Measurements from ENCODE around the gene ERCC6.

Gene ERCC6

DNA sequence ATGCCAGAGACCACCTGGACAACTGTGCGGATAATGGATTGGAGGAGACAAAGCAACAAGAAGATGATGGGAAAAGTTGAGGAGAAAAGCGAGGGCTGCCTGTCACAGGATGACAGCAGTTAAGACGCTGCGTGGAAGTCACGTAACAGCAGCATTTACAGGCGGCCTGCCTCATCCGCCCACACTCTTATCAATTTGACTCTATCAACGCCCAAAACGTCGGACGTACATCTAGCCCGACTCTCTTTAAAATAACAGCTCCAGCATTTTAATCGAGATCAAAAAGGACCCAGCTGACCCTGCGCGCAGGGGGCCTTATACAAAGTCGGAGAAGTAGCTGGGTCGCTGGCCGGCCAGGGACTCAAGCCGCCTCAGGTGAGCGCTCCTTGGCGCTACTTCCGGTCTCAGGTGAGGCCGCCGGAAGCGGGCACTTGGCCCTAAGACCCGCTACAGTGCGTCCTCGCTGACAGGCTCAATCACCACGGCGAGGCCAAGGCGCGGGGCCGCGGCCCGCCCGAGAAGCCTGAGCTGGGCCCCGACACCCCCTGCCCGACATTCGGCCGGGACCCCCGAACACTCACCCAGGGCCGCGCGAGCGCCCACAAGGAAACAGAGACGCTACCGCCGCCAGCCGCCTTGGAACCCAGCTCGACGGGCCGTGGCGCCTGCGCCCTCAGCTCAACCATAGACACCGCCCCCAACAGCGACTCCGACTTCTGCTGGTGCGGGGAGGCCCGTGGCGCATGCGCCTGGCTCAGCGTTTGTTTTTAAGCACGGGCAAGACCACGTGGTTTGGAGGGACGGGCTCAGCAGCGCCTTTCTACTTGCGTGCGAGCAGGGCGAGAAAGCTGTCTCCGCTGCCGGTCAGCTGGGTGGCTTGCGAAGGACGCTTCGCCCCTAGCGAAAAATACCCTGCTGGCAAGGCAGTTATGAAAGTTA lies at the start of gene ERCC6:
TSS of gene ERCC6 (minus strand) at position 741 of the 939 bp plus-strand sequence.
- DNase-seq (ENCODE audit: low spot score): peak; percentile 97

DNA sequence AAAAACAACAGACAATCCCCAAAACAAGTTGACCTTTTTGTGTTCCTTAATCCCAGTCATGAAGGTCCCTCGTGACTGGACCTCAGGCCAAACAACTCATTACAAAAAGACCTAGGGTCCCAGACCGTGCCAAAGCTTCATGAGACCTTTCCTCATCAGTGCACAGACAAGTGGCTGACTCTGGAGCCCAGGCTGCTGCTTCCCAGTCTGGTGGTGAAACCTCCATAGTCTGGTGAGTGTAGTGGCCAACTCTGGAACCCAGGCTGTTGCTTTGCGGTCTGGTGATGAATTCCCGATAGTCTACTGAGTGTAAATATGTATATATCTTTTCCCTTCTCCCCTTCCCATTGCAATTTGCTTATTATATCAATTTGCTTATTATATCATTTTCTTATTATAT lies 49.1 kb upstream of the ERCC6 start:
- DNase-seq (ENCODE audit: low spot score): no peak

- no peak for DNase-seq (ENCODE audit: low spot score)
These were observed 46.5 kb upstream of the ERCC6 start for GRCh38 chr10:49585387-49585786.

DNA sequence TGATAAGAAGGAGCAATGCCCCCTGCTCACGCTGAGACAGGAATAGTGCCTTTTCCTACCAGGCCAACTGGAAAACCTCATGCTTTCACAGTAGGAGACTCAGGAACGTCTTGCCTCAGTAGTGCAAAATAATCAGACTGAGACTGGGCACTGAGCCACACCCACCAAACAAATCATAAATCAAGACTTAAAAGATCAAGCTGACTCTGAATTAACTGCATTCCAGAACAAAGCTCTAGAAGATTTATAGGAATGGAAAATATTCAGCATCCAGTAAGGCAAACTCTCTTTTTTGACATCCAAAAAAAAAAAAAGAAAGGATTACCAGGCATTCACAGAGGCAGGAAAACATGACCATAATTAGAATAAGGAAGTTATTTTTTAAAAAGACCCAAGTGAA lies 40.7 kb upstream of the ERCC6 start:
- DNase-seq (ENCODE audit: low spot score): no peak

GRCh38 chr10:49578392-49578791 lies 39.5 kb upstream of the ERCC6 start:
- DNase-seq (ENCODE audit: low spot score): no peak

DNA sequence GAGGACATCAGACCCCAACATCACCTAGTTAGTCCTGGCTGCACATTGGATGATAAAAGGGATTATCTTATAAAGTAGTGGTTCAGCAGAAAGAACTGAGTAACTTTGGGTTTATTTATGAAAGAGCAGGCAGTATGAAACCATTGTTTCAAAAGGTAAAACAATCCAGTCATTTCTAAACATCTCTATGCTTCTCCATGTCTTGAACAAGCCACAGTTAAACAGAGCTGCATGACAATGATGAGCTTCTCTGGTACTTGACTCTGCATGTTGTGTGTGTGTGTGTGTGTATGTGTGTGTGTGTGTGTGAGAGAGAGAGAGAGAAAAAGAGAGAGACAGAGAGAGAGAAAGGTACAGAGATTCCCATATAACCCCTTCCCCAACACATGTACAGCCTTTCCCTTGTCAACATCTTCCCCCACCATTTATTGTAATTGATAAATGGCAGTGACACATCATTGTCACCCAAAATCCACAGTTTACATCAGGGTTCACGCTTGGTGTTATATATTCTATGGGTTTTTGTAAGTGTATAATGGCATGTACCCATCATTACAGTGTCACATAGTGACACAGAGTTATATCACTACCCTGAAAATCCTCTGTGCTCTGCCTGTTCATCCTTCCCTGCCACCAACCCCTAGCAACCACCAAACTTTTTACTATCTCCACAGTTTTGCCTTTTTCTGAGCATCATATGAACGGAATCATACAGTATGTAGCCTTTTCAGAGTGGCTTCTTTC lies 38.4 kb upstream of the ERCC6 start:
- DNase-seq (ENCODE audit: low spot score): no peak

DNA sequence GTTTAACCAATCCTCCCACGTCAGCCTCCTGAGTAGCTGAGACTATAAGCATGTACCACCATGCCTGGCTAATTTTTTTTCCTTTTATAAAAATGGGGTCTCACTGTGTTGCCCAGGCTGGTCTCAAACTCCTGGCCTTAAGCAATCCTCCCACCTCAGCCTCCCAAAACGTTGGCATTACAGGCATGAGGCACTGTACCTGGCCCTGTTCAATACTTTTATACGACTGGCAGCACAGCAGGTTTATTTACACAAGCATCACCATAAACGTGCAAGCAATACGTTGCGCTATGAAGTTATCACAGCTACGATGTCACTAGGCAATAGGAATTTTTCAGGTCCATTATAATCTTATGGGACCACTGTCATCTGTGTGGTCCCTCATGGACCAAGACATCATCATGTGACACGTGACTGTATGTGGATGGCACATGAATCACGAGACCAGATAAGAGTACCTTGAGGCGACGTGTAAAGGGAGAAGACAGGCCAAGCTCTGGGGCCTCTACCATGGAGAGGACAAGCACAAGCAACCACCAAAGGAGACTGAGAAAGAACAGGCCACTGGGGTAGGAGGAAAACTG lies 36.7 kb upstream of the ERCC6 start:
- no peak for DNase-seq (ENCODE audit: low spot score)

- DNase-seq (ENCODE audit: low spot score): no peak
These were observed 33.7 kb upstream of the ERCC6 start for GRCh38 chr10:49572594-49573114.

DNA sequence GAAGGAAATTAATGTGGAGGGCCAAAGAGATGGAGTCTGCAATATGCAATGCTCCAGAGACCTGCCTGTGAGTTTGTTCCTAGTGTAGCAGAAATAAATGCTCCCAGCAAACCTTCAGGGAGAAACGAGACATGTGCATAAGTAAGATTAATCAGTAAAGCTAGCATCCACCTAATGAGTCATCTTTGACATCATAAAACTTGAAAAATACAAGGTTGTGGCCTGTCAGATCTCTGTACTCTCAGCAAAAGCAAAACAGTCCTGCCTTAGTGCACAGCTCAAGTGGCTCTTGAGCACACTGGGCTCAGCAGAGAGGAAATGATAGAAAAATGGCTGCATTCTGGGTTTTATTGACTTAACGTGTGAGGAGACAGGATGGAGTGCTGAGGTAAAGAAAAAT lies 32.5 kb upstream of the ERCC6 start:
- DNase-seq (ENCODE audit: low spot score): no peak

DNA sequence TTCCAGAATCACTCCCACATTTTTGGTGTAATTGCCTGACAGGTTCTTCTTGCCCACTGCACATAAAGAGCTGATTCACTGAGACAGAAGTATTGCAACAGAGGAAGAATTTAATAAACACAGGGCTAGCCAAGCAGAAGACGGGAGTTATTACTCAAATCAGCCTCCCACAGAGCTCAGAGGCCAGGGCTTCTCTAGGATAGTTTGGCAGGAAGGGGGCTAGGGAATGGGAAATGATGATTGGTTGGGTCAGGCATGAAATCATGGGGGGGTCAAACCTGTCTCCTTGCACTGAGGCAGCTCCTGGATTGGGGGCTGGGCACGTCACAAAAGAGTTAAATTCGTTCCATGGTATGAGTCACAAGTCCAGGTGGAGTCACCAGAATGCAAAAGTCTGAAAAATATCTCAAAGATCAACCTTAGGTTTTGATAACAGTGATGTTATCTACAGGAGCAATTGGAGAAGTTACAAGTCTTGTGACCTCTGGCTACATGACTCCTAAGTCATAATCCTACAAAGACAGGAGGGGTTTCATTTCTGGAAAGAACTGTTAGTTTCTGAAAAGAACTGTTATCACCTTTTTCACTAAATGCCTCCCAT lies 30.2 kb upstream of the ERCC6 start:
- no peak for DNase-seq (ENCODE audit: low spot score)

DNA sequence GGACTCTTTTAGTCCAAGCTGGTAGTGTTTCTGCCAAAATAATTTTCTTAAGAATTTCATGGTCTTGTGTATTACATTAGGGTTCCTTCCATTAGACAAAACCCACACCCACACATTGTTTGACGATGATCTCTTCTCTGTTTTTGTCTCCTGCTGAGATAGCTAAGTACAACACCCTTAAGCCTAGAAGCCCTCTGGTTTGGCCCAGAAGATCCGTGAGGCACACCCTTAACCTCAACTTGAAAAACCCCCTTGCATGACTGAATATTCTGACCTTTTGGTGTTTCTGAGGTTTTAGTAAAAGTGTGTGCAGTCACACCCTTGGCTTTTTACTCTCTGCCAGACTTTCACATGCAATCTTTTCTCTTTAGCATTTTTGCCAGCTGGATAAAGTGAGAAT lies 29.3 kb upstream of the ERCC6 start:
- no peak for DNase-seq (ENCODE audit: low spot score)

DNA sequence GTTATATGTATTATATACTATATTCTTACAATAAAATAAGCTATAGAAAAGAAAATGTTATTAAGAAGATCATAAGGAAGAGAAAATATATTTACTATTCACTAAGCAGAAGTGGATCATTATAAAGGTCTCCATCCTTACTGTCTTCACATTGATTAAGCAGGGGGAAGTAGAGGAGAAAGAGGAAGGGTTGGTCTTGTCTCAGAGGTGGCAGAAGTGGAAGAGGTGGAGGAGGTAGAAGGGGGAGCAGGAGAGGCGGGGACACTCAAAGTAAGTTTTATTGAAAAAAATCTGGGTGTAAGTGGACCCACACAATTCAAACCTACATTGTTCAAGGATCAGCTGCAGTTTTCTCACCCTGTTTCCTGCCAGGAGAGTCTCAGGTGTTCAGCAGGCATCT lies 28.9 kb upstream of the ERCC6 start:
- DNase-seq (ENCODE audit: low spot score): no peak

DNA sequence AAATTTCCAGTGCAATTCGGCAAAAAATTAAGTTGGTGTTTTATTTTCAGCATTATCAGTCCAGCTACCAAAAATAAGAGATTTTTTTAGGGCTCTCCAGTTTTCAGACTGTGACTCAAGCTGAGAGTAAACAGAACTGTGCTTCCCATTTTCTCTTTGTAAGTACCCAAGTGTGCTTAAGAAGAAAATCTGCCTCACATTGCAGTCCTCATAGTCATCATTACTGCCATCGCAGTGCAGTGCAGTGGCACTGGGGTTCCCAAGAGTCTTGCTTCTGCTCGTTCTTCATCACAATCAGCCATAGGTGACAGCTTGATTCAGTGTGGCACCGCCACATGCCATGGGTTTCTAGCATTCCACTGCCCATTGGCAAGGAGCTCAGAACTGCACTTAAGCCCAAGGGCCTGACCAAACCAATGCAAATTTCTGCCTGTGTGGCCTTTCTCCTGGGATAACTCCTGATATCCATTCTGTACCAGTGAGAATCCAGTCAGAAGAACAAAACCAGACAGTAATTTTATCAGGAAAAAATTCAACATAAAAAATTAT lies 25.6 kb upstream of the ERCC6 start:
- DNase-seq (ENCODE audit: low spot score): no peak

DNA sequence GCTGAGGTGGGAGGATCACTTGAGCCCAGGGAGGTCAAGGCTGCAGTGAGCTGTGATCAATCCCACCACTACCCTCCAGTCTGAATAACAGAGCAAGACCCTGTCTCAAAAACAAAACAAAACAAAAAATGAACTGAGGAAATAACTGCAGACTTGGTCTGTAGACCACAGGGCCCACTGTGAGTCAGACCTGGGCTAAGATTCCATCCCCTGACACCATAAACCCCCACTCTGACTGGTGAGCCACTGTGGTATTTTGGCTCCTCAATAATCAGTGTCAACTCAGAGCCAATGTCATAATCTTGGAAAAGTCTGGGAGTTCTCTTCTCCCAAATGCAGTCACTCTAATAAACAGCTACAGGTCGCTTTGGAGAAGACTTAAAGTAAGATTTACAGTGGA lies 24.0 kb upstream of the ERCC6 start:
- no peak for DNase-seq (ENCODE audit: low spot score)

GRCh38 chr10:49560526-49560925 lies 21.6 kb upstream of the ERCC6 start:
- no peak for DNase-seq (ENCODE audit: low spot score)

DNA sequence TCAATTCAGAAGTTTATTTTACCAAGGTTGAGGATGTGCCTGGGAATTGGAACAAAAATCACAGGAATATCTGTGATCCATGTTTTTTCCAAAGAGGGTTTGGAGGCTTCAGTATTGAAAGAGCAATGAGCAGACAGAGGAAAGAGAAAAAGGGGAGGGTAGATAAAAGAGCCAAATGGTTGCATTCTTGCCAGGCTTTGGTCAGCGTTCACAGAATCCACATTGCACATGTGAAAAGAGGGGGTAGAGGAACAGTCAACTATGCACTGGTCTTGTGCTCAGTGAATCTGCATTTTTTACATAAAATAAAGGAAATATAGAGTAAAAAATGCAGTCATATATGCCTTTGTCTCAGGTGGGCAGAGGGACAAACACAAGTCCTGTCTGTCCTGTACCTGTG lies 20.6 kb upstream of the ERCC6 start:
- DNase-seq (ENCODE audit: low spot score): no peak

DNA sequence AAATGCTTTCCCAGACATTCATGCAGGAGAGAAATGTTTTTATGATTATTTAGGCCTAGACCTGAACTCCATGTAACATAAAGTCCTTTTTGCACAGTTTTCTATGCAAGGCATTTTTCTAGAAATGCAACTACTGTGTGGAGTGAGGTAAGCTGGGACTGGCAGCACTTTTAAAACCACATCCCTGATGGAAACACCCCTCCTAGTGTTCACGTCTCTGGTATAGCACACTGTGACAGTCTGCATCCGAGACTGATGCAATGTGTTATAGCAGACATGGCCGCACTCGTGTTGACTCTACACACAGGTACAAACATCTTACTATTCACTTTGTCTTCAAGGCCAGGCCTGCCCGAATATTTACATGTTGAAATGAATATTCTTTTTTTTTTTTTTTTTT lies 19.3 kb upstream of the ERCC6 start:
- no peak for DNase-seq (ENCODE audit: low spot score)

GRCh38 chr10:49557681-49558080 lies 18.8 kb upstream of the ERCC6 start:
- no peak for DNase-seq (ENCODE audit: low spot score)

GRCh38 chr10:49556723-49557122 lies 17.8 kb upstream of the ERCC6 start:
- DNase-seq (ENCODE audit: low spot score): no peak

DNA sequence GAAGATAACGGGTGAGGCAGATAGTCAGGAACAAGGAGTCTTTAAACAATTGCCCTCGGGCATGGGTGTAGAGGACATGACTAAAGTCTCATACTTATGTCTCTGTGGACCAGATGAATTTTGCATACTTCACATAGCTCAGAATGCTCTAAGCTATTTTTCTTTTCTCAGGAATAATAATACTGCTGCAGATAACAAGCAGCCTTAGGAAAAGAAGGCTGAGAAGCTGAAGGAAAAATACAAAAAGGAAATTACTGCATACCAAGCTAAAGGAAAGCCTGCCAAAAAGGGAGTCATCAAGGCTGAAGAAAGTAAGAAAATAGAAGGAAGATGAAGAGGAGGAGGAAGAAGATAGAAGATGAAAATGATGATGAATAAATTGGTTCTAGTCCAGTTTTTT lies 13.4 kb upstream of the ERCC6 start:
- no peak for DNase-seq (ENCODE audit: low spot score)

DNA sequence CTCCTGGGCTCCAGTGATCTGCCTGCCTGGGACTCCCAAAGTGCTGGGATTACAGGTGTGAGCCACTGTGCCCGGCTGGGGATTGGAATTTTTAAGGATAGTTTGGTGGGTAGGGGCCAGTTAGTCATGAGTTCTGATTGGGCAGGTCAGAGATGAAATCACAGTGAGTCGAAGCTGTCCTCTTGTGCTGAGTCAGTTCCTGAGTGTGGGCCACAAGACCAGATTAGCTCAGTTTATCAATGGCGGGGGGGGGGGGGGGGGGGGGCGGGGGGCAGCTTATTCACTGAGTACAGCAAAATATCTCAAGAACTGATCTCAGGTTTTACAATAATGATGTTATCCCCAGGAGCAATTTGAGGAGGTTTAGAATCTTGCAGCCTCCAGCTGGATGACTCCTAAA lies 11.6 kb upstream of the ERCC6 start:
- DNase-seq (ENCODE audit: low spot score): no peak
